H1 (cell line): Measurements from ENCODE around the gene IL5. TPM values are rescaled to one million over a fixed set of nuclear protein-coding genes. Genes with fewer than 3 reads are reported as not detected.

ENCODE experiments used
- CTCF ChIA-PET: fragments of 300-600 bp; sonication (Branson Sonifier 250); formaldehyde crosslinking; loops from one replicate; lab custom pipeline; 2021; ENCODE audit not compliant: partially characterized antibody; lab: Charles Lee
- POLR2A ChIA-PET: fragments of 300-600 bp; sonication (Branson Sonifier 250); formaldehyde crosslinking; loops from one replicate; lab custom pipeline; 2021; ENCODE audit warnings: inconsistent platforms; ENCODE audit not compliant: partially characterized antibody; lab: Charles Lee
- DNase-seq, 2 experiments: peaks; one replicate each; pipeline versions ENCODE4 v3.0.0 to v3.0.0-alpha.2; 2010 to 2022; ENCODE audit warnings: low spot score in 2 of 2, low read depth in 1 of 2, mixed read lengths in 1 of 2
- FAIRE-seq: peaks from 2 replicates; lab custom pipeline; 2011; peaks lifted over from hg19 to GRCh38; lab: Jason Lieb, UNC
- H2AFZ ChIP-seq: 2 replicates; pipeline ENCODE4 v1.8.1; 2012; ENCODE audit warnings: low read length, inconsistent platforms
- H2AK5ac ChIP-seq: 2 replicates; pipeline ENCODE4 v1.6.1; 2013; ENCODE audit warnings: low read depth, low read length
- H2BK120ac ChIP-seq: replicated peaks from 2 replicates; pipeline ENCODE3; 2013; ENCODE audit warnings: low read depth, low read length, inconsistent platforms
- H2BK12ac ChIP-seq: 2 replicates; pipeline ENCODE4 v1.6.1; 2013; ENCODE audit warnings: low read depth, low read length
- H2BK15ac ChIP-seq: 2 replicates; pipeline ENCODE4 v1.6.1; 2013; ENCODE audit warnings: low read length
- H2BK20ac ChIP-seq: 2 replicates; pipeline ENCODE4 v1.6.1; 2013; ENCODE audit warnings: low read length
- H2BK5ac ChIP-seq: 2 replicates; pipeline ENCODE4 v1.6.1; 2013; ENCODE audit warnings: low read depth, low read length
- H3K14ac ChIP-seq: 2 replicates; pipeline ENCODE4 v1.6.1; 2013; ENCODE audit warnings: inconsistent platforms; ENCODE audit not compliant: insufficient read length
- H3K18ac ChIP-seq: 2 replicates; pipeline ENCODE4 v1.6.1; 2013; ENCODE audit warnings: low read length; ENCODE audit errors: extremely low read depth
- H3K23ac ChIP-seq: 2 replicates; pipeline ENCODE4 v1.6.1; 2013; ENCODE audit warnings: inconsistent platforms; ENCODE audit not compliant: insufficient read length
- H3K23me2 ChIP-seq: 2 replicates; pipeline ENCODE4 v1.6.1; 2013; ENCODE audit warnings: low read depth, low read length
- H3K27ac ChIP-seq: 2 replicates; pipeline ENCODE4 v1.6.1; 2011; ENCODE audit warnings: low read depth, low read length, inconsistent platforms
- H3K27me3 ChIP-seq, 4 experiments: replicated peaks in 1 of 4; 1 replicate in 1 of 4; 2 replicates in 3 of 4; pipeline versions ENCODE4 v1.6.1 to v1.8.1; 2011 to 2013; ENCODE audit warnings: low read length in 3 of 4, mild to moderate bottlenecking in 3 of 4, inconsistent platforms in 2 of 4, mixed read lengths in 2 of 4, moderate library complexity in 1 of 4; ENCODE audit not compliant: control insufficient read depth in 3 of 4, insufficient read depth in 3 of 4; ENCODE audit errors: extremely low read depth in 1 of 4
- H3K36me3 ChIP-seq, 4 experiments: 2 replicates each; pipeline versions ENCODE4 v1.6.1 to v1.8.1; 2011 to 2013; ENCODE audit warnings: mild to moderate bottlenecking in 4 of 4, low read length in 3 of 4, moderate library complexity in 2 of 4, control low read depth in 1 of 4, inconsistent platforms in 1 of 4; ENCODE audit not compliant: insufficient read depth in 4 of 4, control insufficient read depth in 2 of 4
- H3K4ac ChIP-seq: replicated peaks from 2 replicates; pipeline ENCODE3; 2013; ENCODE audit warnings: low read length, low read depth, mixed read lengths, inconsistent platforms; ENCODE audit not compliant: insufficient read length
- H3K4me1 ChIP-seq, 4 experiments: replicated peaks in 1 of 4; 1 replicate in 1 of 4; 2 replicates in 3 of 4; pipeline versions ENCODE4 v1.6.1 to v1.8.1; 2011 to 2013; ENCODE audit warnings: low read length in 3 of 4, inconsistent platforms in 2 of 4, mixed read lengths in 1 of 4; ENCODE audit not compliant: insufficient read depth in 4 of 4, control insufficient read depth in 3 of 4
- H3K4me2 ChIP-seq, 2 experiments: 2 replicates each; pipeline versions ENCODE4 v1.6.1 to v1.8.1; 2011 to 2013; ENCODE audit warnings: low read depth in 2 of 2, low read length in 2 of 2, control low read depth in 1 of 2, inconsistent platforms in 1 of 2, mild to moderate bottlenecking in 1 of 2; ENCODE audit not compliant: insufficient read depth in 1 of 2
- H3K4me3 ChIP-seq, 4 experiments: fragments of 200-600, 300-600 bp in 1 of 4; sonication (generic), shearing (Covaris generic), sonication (Bioruptor Twin) in 1 of 4; 2 replicates each; pipeline versions ENCODE4 v1.5.1 to v1.8.1; 2011 to 2016; ENCODE audit warnings: low read length in 4 of 4, low read depth in 3 of 4, control low read depth in 2 of 4, inconsistent platforms in 2 of 4, mild to moderate bottlenecking in 2 of 4, mixed read lengths in 1 of 4, moderate library complexity in 1 of 4; ENCODE audit not compliant: insufficient read depth in 2 of 4; ENCODE audit errors: extremely low read depth in 1 of 4
- H3K56ac ChIP-seq: replicated peaks from 2 replicates; pipeline ENCODE3; 2013; ENCODE audit warnings: low read depth, mild to moderate bottlenecking, mixed read lengths, low read length, inconsistent platforms; ENCODE audit not compliant: insufficient read length
- H3K79me1 ChIP-seq: 2 replicates; pipeline ENCODE4 v1.6.1; 2013; ENCODE audit warnings: low read depth, low read length, control low read depth
- H3K79me2 ChIP-seq, 2 experiments: 2 replicates each; pipeline versions ENCODE4 v1.6.1 to v1.8.1; 2012 to 2013; ENCODE audit warnings: low read length in 2 of 2, mild to moderate bottlenecking in 2 of 2, inconsistent platforms in 1 of 2; ENCODE audit not compliant: insufficient read depth in 2 of 2, control insufficient read depth in 1 of 2
- H3K9ac ChIP-seq, 4 experiments: replicated peaks in 1 of 4; 1 replicate in 1 of 4; 2 replicates in 3 of 4; pipeline versions ENCODE4 v1.6.1 to v1.8.1; 2011 to 2013; ENCODE audit warnings: low read depth in 3 of 4, low read length in 3 of 4, control low read depth in 2 of 4, mild to moderate bottlenecking in 2 of 4, moderate library complexity in 2 of 4, inconsistent platforms in 1 of 4; ENCODE audit errors: extremely low read depth in 1 of 4
- H3K9me3 ChIP-seq, 2 experiments: 2 replicates each; pipeline versions ENCODE4 v1.6.1 to v1.8.1; 2012 to 2013; ENCODE audit warnings: mild to moderate bottlenecking in 2 of 2, moderate library complexity in 2 of 2, control low read depth in 1 of 2, inconsistent platforms in 1 of 2, low read depth in 1 of 2, low read length in 1 of 2, mixed read lengths in 1 of 2; ENCODE audit not compliant: insufficient read depth in 2 of 2
- H4K20me1 ChIP-seq, 2 experiments: replicated peaks in 1 of 2; 2 replicates each; pipeline versions ENCODE3 to v1.8.1; 2011 to 2013; ENCODE audit warnings: inconsistent platforms in 2 of 2, low read length in 2 of 2, mild to moderate bottlenecking in 1 of 2; ENCODE audit not compliant: insufficient read depth in 2 of 2, control insufficient read depth in 1 of 2
- H4K5ac ChIP-seq: 2 replicates; pipeline ENCODE4 v1.6.1; 2013; ENCODE audit warnings: low read length, low read depth, mixed read lengths, inconsistent platforms; ENCODE audit not compliant: insufficient read length
- H4K8ac ChIP-seq: 2 replicates; pipeline ENCODE4 v1.8.0; 2013; ENCODE audit warnings: mild to moderate bottlenecking, moderate library complexity, low read length, inconsistent platforms; ENCODE audit not compliant: insufficient read depth; ENCODE audit errors: extremely low read depth
- H4K91ac ChIP-seq: replicated peaks from 2 replicates; pipeline ENCODE3; 2013; ENCODE audit warnings: low read length, mixed read lengths, inconsistent platforms; ENCODE audit not compliant: insufficient read length
- BCL11A ChIP-seq, 2 experiments: IDR thresholded peaks; one replicate each; pipeline ENCODE4 v1.6.1; 2011; ENCODE audit warnings: low read depth in 2 of 2, low read length in 2 of 2, mild to moderate bottlenecking in 2 of 2
- CBX5 ChIP-seq: fragments of 300-800, 300-1000 bp; sonication (generic); IDR thresholded peaks from 2 replicates; pipeline ENCODE4 v1.7.1; 2016; ENCODE audit warnings: antibody characterized with exemption, low read length, low read depth
- CHD1 ChIP-seq: IDR thresholded peaks from 2 replicates; pipeline ENCODE4 v1.6.1; 2012; ENCODE audit warnings: low read depth, low read length, improper control_type of control experiment
- CREB1 ChIP-seq: IDR thresholded peaks from 2 replicates; pipeline ENCODE4 v1.6.1; 2012; ENCODE audit warnings: inconsistent platforms
- EP300 ChIP-seq, 2 experiments: IDR thresholded peaks; 1 replicate in 1 of 2; 2 replicates in 1 of 2; pipeline ENCODE4 v1.6.1; 2011 to 2012; ENCODE audit warnings: low read depth in 2 of 2, low read length in 2 of 2, mild to moderate bottlenecking in 2 of 2, borderline replicate concordance in 1 of 2, inconsistent platforms in 1 of 2, moderate library complexity in 1 of 2
- HDAC6 ChIP-seq: IDR thresholded peaks from one replicate; pipeline ENCODE4 v1.7.1; 2012; ENCODE audit warnings: low read depth, mild to moderate bottlenecking, inconsistent platforms, low read length, moderate library complexity
- JUN ChIP-seq: IDR thresholded peaks from 2 replicates; pipeline ENCODE4 v1.6.1; 2011; ENCODE audit warnings: low read depth, mild to moderate bottlenecking, improper control_type of control experiment, low read length
- KDM5A ChIP-seq: fragments of 200-600 bp; IDR thresholded peaks from 2 replicates; pipeline ENCODE4 v1.7.1; 2012; ENCODE audit warnings: mild to moderate bottlenecking, low read length, inconsistent platforms, mixed read lengths
- POU5F1 ChIP-seq: IDR thresholded peaks from 2 replicates; pipeline ENCODE4 v1.6.1; 2011; ENCODE audit warnings: low read depth, mild to moderate bottlenecking, low read length, moderate library complexity
- RXRA ChIP-seq: IDR thresholded peaks from 2 replicates; pipeline ENCODE4 v1.6.1; 2011; ENCODE audit warnings: low read depth, mild to moderate bottlenecking, low read length, moderate library complexity; ENCODE audit not compliant: insufficient read depth
- SAP30 ChIP-seq: fragments of 300-600 bp; sonication (generic); IDR thresholded peaks from 2 replicates; pipeline ENCODE4 v1.7.1; 2012; ENCODE audit warnings: low read length, moderate library complexity, mild to moderate bottlenecking, inconsistent platforms; ENCODE audit not compliant: insufficient read depth, insufficient replicate concordance
- SIN3A ChIP-seq, 2 experiments: IDR thresholded peaks in 1 of 2; conservative IDR thresholded peaks in 1 of 2; 2 replicates each; pipeline ENCODE4 v1.6.1; 2011 to 2012; ENCODE audit warnings: low read length in 2 of 2, improper control_type of control experiment in 1 of 2, low read depth in 1 of 2, mild to moderate bottlenecking in 1 of 2
- SIX5 ChIP-seq: IDR thresholded peaks from 2 replicates; pipeline ENCODE4 v1.6.1; 2011; ENCODE audit warnings: mild to moderate bottlenecking, low read depth, low read length
- SP2 ChIP-seq: IDR thresholded peaks from 2 replicates; pipeline ENCODE4 v1.6.1; 2012; ENCODE audit warnings: mild to moderate bottlenecking, low read length, inconsistent platforms
- SP4 ChIP-seq: IDR thresholded peaks from 2 replicates; pipeline ENCODE4 v1.6.1; 2012; ENCODE audit warnings: low read length, inconsistent platforms
- SRF ChIP-seq: IDR thresholded peaks from 2 replicates; pipeline ENCODE4 v1.6.1; 2011; ENCODE audit warnings: mild to moderate bottlenecking, low read depth, low read length, moderate library complexity
- WGBS, 2 experiments: shearing (Covaris generic) in 1 of 2; methylation state at CpG; one replicate each; pipeline versions ENCODE4 v1.1.6 to v1.1.7; 2013 to 2015; ENCODE audit warnings: low lambda C conversion rate in 2 of 2, mixed read lengths in 2 of 2, inconsistent platforms in 1 of 2, low coverage in 1 of 2, missing lambda C conversion rate in 1 of 2; ENCODE audit not compliant: insufficient replicate concordance in 2 of 2, insufficient coverage in 1 of 2, insufficient read length in 1 of 2; ENCODE audit errors: extremely low coverage in 1 of 2, missing lambda C conversion rate in 1 of 2; 5-methylcytosine and 5-hydroxymethylcytosine counted together
- polyA plus RNA-seq, 7 experiments: library from polyadenylated mRNA; depleted of rRNA in 3 of 7; stranded (reverse) in 5 of 7; unstranded in 2 of 7; fragments of >200 nt in 5 of 7; fragments of 200-250 nt in 2 of 7; gene quantifications; 1 replicate in 5 of 7; 2 replicates in 1 of 7; 4 replicates in 1 of 7; pipeline versions ENCODE4 v1.2.1 to v1.2.3, GENCODE V29; 2011 to 2013; ENCODE audit warnings: missing spikeins in 2 of 7, mixed read lengths in 2 of 7
- total RNA-seq: library from RNA; stranded (reverse); fragmentation: NEBNext Ultra II Directional; extraction: Animal tissue kit (Norgen Biotek cat#: 25700); gene quantifications from 2 replicates; pipeline ENCODE4 v1.2.1, GENCODE V29; 2021

Gene IL5
- total and polyA plus RNA-seq, 2 of the 8 experiments (the other 6 are each of a cell fraction or from before 2014, with no cell fraction given) = not detected

DNA sequence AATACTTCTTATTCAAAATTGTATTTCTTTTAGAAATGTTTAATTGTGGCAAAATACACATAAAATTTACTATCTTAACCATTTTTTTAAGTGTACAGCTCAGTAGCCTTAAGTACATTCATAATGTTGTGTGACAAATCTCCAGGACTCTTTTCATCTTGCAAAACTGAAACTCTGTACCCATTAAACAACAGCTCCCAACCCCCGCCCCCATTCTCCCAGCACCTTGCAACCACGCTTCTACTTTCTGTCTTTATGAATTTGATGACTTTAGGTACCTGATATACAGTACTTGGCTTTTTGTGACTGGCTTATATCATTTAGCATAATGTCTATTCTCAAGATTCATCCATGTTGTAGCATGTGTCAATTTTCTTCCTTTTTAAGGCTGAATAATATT, 2.8 kb upstream of the IL5 start:
- no peak overlapping the region for H2BK15ac ChIP-seq
- DNase-seq (no peak), FAIRE-seq (no peak)
- no peak overlapping the region for H3K4me2 ChIP-seq
- H3K56ac ChIP-seq = no peak overlapping the region
- no peak overlapping the region for H4K8ac ChIP-seq
- H2AK5ac ChIP-seq = no peak overlapping the region
- H3K23me2 ChIP-seq = no peaks in the 10 kb centered on the region
- H3K4ac ChIP-seq = no peak overlapping the region
- H2AFZ ChIP-seq = no peak overlapping the region
- no peak overlapping the region for H3K9ac ChIP-seq
- no peak overlapping the region for H4K91ac ChIP-seq
- no peak overlapping the region for H4K5ac ChIP-seq
- no peak overlapping the region for H2BK120ac ChIP-seq
- no peaks in the 10 kb centered on the region for H3K79me2 ChIP-seq
- H3K14ac ChIP-seq = no peak overlapping the region
- H3K36me3 ChIP-seq = no peaks in the 10 kb centered on the region
- ChIA-PET CTCF (interaction anchor here (0.6 to 3.6 kb wide), 3 partner anchors 19 to 267 kb away, joined by 3 to 27 read pairs (median 3); no protein-coding TSS in a partner anchor), POLR2A (no interaction called here)
- 93% methylated on average over 2 of the region's 2 CpGs; no CpG with 5 or more reads in 1 of the 2 experiments for WGBS, 2 experiments
- H3K9me3 ChIP-seq = no peaks in the 10 kb centered on the region
- no peak overlapping the region for H3K18ac ChIP-seq
- H3K27ac ChIP-seq = no peak overlapping the region
- H2BK20ac ChIP-seq = no peak overlapping the region
- H4K20me1 ChIP-seq = no peaks in the 10 kb centered on the region
- H3K79me1 ChIP-seq = no peaks in the 10 kb centered on the region
- H2BK12ac ChIP-seq = no peak overlapping the region
- H3K23ac ChIP-seq = no peak overlapping the region
- H3K27me3 ChIP-seq = no peaks in the 10 kb centered on the region; a peak in 1 of 7 replicates
- no peak overlapping the region for H3K4me3 ChIP-seq
- H3K4me1 ChIP-seq = no peaks in the 10 kb centered on the region
- no peak overlapping the region for H2BK5ac ChIP-seq
- no peak for TF ChIP-seq CHD1
- no peak for TF ChIP-seq BCL11A (IDR thresholded peaks at IDR 0.05; ENCODE audit: low read depth in 2 of 2, low read length in 2 of 2)
- TF ChIP-seq SIX5 = no peak
- TF ChIP-seq POU5F1 = no peak
- TF ChIP-seq EP300 (IDR thresholded peaks at IDR 0.05; ENCODE audit: borderline replicate concordance in 1 of 2, low read depth in 2 of 2, low read length in 2 of 2) = no peak
- no peak for TF ChIP-seq HDAC6
- no peak for TF ChIP-seq RXRA
- no peak for TF ChIP-seq SIN3A (conservative IDR thresholded peaks at IDR 0.05 in 1 of 2, IDR thresholded peaks at IDR 0.05 in 1 of 2; ENCODE audit: low read depth in 1 of 2, low read length in 2 of 2)
- no peak for TF ChIP-seq SRF
- TF ChIP-seq SAP30 = no peak
- no peak for TF ChIP-seq CREB1
- no peak for TF ChIP-seq SP2
- TF ChIP-seq JUN = no peak
- no peak for TF ChIP-seq SP4
- no peak for TF ChIP-seq KDM5A
- no peak for TF ChIP-seq CBX5
